Cardiac muscle cell (in vitro differentiated cells and primary cell): Measurements from ENCODE around the gene DSG2. TPM values are rescaled to one million over a fixed set of nuclear protein-coding genes. Genes with fewer than 3 reads are reported as not detected.

ENCODE experiments used
- DNase-seq, 2 donors: peaks; one replicate each; pipeline versions ENCODE4 v3.0.0 to v3.0.0-alpha.2; 2010 to 2017; ENCODE audit warnings: low read depth in 1 of 2, low spot score in 1 of 2
- H3K27ac ChIP-seq: fragments of 200-600 bp; sonication (generic); 2 replicates; pipeline ENCODE4 v1.5.1; 2016
- H3K27me3 ChIP-seq: fragments of 200-600 bp; sonication (generic); 2 replicates; pipeline ENCODE4 v1.6.0; 2016; ENCODE audit warnings: control low read depth
- H3K36me3 ChIP-seq: fragments of 200-600 bp; sonication (generic); 2 replicates; pipeline ENCODE4 v1.5.1; 2016; ENCODE audit warnings: control low read depth
- H3K4me1 ChIP-seq: fragments of 200-600 bp; sonication (generic); 2 replicates; pipeline ENCODE4 v1.8.1; 2017; ENCODE audit warnings: low read depth, mild to moderate bottlenecking, mixed run types
- H3K4me3 ChIP-seq: fragments of 200-600 bp; sonication (generic); 2 replicates; pipeline ENCODE4 v1.5.1; 2016; ENCODE audit warnings: mild to moderate bottlenecking
- H3K9me3 ChIP-seq: fragments of 200-600 bp; sonication (generic); 2 replicates; pipeline ENCODE4 v1.5.1; 2017; ENCODE audit warnings: low read depth, mild to moderate bottlenecking, control low read depth
- CTCF ChIP-seq: IDR thresholded peaks from 2 replicates; pipeline ENCODE4 v1.5.1; 2012; ENCODE audit warnings: low read depth, mild to moderate bottlenecking, low read length
- polyA plus RNA-seq: library from polyadenylated mRNA; unstranded; fragments of >200 nt; fragmentation: Nextera tagmentation; extraction: Ambion mirVana; gene quantifications from 2 replicates; pipeline ENCODE4 v1.2.1, GENCODE V29; 2016
- total RNA-seq: library from RNA; depleted of rRNA; stranded (reverse); fragments of >200 nt; gene quantifications from 2 replicates; pipeline ENCODE4 v1.2.3, GENCODE V29; 2016

The DSG2 gene
- total and polyA plus RNA-seq, 2 experiments from 2014 or later: 34.1 to 45.3 TPM

GRCh38 chr18:31508781-31509180 lies 10.8 kb downstream of the DSG2 start:
- Histone ChIP-seq H3K27me3 (no peaks in the 10 kb centered on the region), H3K4me1 (peaks cover 15% of the 10 kb centered on the region), H3K9me3 (no peaks in the 10 kb centered on the region), H3K4me3 (no peak overlapping the region), H3K36me3 (no peaks in the 10 kb centered on the region), H3K27ac (no peak overlapping the region)
- no peak for DNase-seq
- TF ChIP-seq CTCF: no peak

- no peak overlapping the region for H3K27ac ChIP-seq
- no peaks in the 10 kb centered on the region for H3K27me3 ChIP-seq
- no peaks in the 10 kb centered on the region for H3K9me3 ChIP-seq
- H3K36me3 ChIP-seq: no peaks in the 10 kb centered on the region
- no peak for DNase-seq
- H3K4me1 ChIP-seq: peaks cover 15% of the 10 kb centered on the region
- no peak for TF ChIP-seq CTCF
- H3K4me3 ChIP-seq: no peak overlapping the region
Measured at GRCh38 chr18:31509571-31509970, 11.6 kb downstream of the DSG2 start.

DNA sequence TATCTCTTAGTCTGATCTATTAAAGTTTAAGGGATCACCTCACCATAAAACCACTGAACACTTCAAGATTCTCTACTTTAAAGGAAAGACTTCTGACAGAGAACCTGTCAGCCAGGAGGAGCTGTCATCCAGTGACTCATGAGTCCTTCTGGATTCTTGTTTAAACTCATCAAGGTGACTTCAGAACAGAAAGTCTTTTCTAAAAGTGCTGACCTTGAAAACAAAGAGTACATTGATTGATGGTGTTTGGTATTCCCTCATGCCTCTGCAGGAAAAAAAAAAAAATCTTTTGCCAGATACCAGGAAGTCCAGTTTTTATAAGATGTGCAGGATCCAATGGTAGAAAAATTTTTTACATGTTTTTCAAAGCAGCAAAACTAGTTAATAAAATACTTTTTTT lies 12.3 kb downstream of the DSG2 start:
- H3K4me3 ChIP-seq: no peak overlapping the region
- no peak for TF ChIP-seq CTCF
- no peaks in the 10 kb centered on the region for H3K27me3 ChIP-seq
- H3K36me3 ChIP-seq: no peaks in the 10 kb centered on the region
- no peak for DNase-seq
- H3K9me3 ChIP-seq: no peaks in the 10 kb centered on the region
- peak overlapping the region; percentile 12 for H3K27ac ChIP-seq
- H3K4me1 ChIP-seq: peaks cover 10% of the 10 kb centered on the region

- peak; percentile 20 for TF ChIP-seq CTCF
Measured at GRCh38 chr18:31511098-31511497, 13.1 kb downstream of the DSG2 start.

DNA sequence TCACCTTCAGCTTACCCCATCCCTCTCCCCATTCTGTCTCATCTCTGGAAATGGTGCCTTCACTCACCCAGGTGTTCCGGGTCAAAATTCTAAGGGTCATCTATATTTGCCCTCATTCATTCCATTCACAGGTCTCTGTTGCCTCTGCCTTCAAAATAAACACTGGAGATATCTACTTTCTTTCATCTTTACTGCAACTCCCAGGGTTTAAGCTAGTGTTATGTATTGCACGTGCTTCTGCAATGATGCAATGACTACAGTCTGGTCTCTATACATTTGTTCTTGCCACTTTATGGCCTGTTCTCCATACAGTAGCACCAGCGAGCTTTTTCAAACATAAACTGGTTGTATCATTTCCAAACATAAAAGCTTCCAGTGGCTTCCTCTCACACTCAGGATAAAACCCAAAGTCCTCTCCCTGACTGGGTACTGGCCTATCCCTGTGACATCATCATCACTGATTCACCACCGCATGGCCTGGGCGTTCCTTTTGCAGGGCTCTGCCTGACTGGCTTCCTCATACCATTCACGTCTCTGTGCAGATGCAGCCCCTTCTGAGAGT lies 14.3 kb downstream of the DSG2 start:
- Histone ChIP-seq H3K27me3 (no peaks in the 10 kb centered on the region), H3K9me3 (no peaks in the 10 kb centered on the region), H3K27ac (no peak overlapping the region), H3K4me3 (no peak overlapping the region), H3K4me1 (peaks cover 10% of the 10 kb centered on the region), H3K36me3 (no peaks in the 10 kb centered on the region)
- no peak for TF ChIP-seq CTCF
- peak in 1 of 2 donors; percentile 71 for DNase-seq

More at GRCh38 chr18:31511098-31511497, 13.1 kb downstream of the DSG2 start:
- H3K4me3 ChIP-seq: no peak overlapping the region
- peaks cover 10% of the 10 kb centered on the region for H3K4me1 ChIP-seq
- no peaks in the 10 kb centered on the region for H3K36me3 ChIP-seq
- no peak overlapping the region for H3K27ac ChIP-seq
- DNase-seq: no peak
- no peaks in the 10 kb centered on the region for H3K27me3 ChIP-seq
- H3K9me3 ChIP-seq: no peaks in the 10 kb centered on the region
